HCT116 (cell line): Measurements from ENCODE around the gene MMS19. TPM values are rescaled to one million over a fixed set of nuclear protein-coding genes. Genes with fewer than 3 reads are reported as not detected.

Experiments used
- ATAC-seq: fragments of 200-7000 bp; cut with Tn5 transposase; 2 replicates; pipeline ENCODE4 v1.9.1; 2020; ENCODE audit warnings: mild to moderate bottlenecking, moderate library complexity
- BruUV-seq: library from RNA; stranded (reverse); fragments of 400-500 nt; replicated peaks from 2 replicates; lab custom pipeline; 2021; lab: Mats Ljungman, UMichigan
- CTCF ChIA-PET: fragments of 300-600 bp; sonication (Branson Sonifier 250); formaldehyde crosslinking; loops from one replicate; lab custom pipeline; 2021; ENCODE audit warnings: antibody characterized with exemption; lab: Charles Lee
- POLR2A ChIA-PET: fragments of 300-600, 350-600 bp; sonication (Branson Sonifier 250); formaldehyde crosslinking; loops from one replicate; lab custom pipeline; 2021; ENCODE audit warnings: antibody characterized with exemption; lab: Charles Lee
- RAD21 ChIA-PET, 2 experiments: fragments of 300-600 bp; sonication (Branson Sonifier 250); formaldehyde crosslinking; loops; one replicate each; lab custom pipeline; 2023; ENCODE audit warnings: low total read pairs in 2 of 2; ENCODE audit not compliant: uncharacterized antibody in 2 of 2, unreplicated experiment in 2 of 2, low non-redundant PET in 1 of 2; lab: Charles Lee
- DNase-seq: peaks from one replicate; pipeline ENCODE4 v3.0.0-alpha.2; 2010; ENCODE audit warnings: low read depth, low spot score
- H2AFZ ChIP-seq: fragments of 200-600 bp; shearing (Covaris generic), sonication (generic); 2 replicates; pipeline ENCODE4 v1.6.1; 2017; ENCODE audit warnings: low read depth, mixed run types, mixed read lengths, antibody characterized with exemption, low read length; ENCODE audit not compliant: poor library complexity, severe bottlenecking
- H3K27ac ChIP-seq: 2 replicates; pipeline ENCODE4 v1.5.1; 2012; ENCODE audit warnings: low read depth, low read length
- H3K27me3 ChIP-seq: fragments of 200-600 bp; sonication (generic); 2 replicates; pipeline ENCODE4 v1.6.1; 2016; ENCODE audit warnings: mixed run types, low read length, mixed read lengths; ENCODE audit not compliant: insufficient read depth
- H3K36me3 ChIP-seq, 2 experiments: fragments of 200-500 bp in 1 of 2; fragments of 200-600 bp in 1 of 2; sonication (Bioruptor generic) in 1 of 2; sonication (generic) in 1 of 2; 2 replicates each; pipeline versions ENCODE4 v1.5.1 to v1.6.1; 2014 to 2016; ENCODE audit warnings: low read length in 2 of 2, inconsistent platforms in 1 of 2, mixed read lengths in 1 of 2, mixed run types in 1 of 2; ENCODE audit not compliant: insufficient read depth in 2 of 2, control insufficient read depth in 1 of 2
- H3K4me1 ChIP-seq, 2 experiments: fragments of 200-600 bp in 1 of 2; sonication (generic) in 1 of 2; 2 replicates each; pipeline versions ENCODE4 v1.5.1 to v1.6.1; 2012 to 2017; ENCODE audit warnings: low read length in 2 of 2, inconsistent platforms in 1 of 2, mild to moderate bottlenecking in 1 of 2, mixed read lengths in 1 of 2, mixed run types in 1 of 2, moderate library complexity in 1 of 2; ENCODE audit not compliant: insufficient read depth in 2 of 2, control insufficient read depth in 1 of 2
- H3K4me2 ChIP-seq: fragments of 200-600 bp; sonication (generic); 2 replicates; pipeline ENCODE4 v1.6.1; 2017; ENCODE audit warnings: mixed run types, low read length, mixed read lengths
- H3K4me3 ChIP-seq, 2 experiments: fragments of 200-600 bp in 1 of 2; sonication (generic) in 1 of 2; replicated peaks in 1 of 2; 2 replicates each; pipeline ENCODE4 v1.5.1; 2011 to 2016; ENCODE audit warnings: low read length in 2 of 2, control low read depth in 1 of 2, low read depth in 1 of 2, mild to moderate bottlenecking in 1 of 2, mixed read lengths in 1 of 2, mixed run types in 1 of 2
- H3K79me2 ChIP-seq: fragments of 200-600 bp; sonication (generic); 2 replicates; pipeline ENCODE4 v1.6.1; 2017; ENCODE audit warnings: mild to moderate bottlenecking, mixed run types, low read length, moderate library complexity, mixed read lengths; ENCODE audit not compliant: insufficient read depth
- H3K9ac ChIP-seq: fragments of 200-600 bp; sonication (generic); 2 replicates; pipeline ENCODE4 v1.6.1; 2016; ENCODE audit warnings: low read length, mixed read lengths
- H3K9me2 ChIP-seq: fragments of 200-600 bp; sonication (generic), shearing (Covaris generic); 2 replicates; pipeline ENCODE4 v1.6.1; 2017; ENCODE audit warnings: mixed run types, mild to moderate bottlenecking, moderate library complexity; ENCODE audit not compliant: insufficient read depth
- H3K9me3 ChIP-seq, 2 experiments: fragments of 200-500 bp in 1 of 2; fragments of 200-600 bp in 1 of 2; sonication (Bioruptor generic) in 1 of 2; sonication (generic) in 1 of 2; 2 replicates each; pipeline ENCODE4 v1.6.1; 2014 to 2017; ENCODE audit warnings: low read length in 2 of 2, mixed read lengths in 2 of 2, inconsistent platforms in 1 of 2, low read depth in 1 of 2, mild to moderate bottlenecking in 1 of 2, mixed run types in 1 of 2, moderate library complexity in 1 of 2; ENCODE audit not compliant: control insufficient read depth in 1 of 2, insufficient read depth in 1 of 2
- H4K20me1 ChIP-seq: fragments of 200-600 bp; sonication (generic), shearing (Covaris generic); 2 replicates; pipeline ENCODE4 v1.6.1; 2017; ENCODE audit warnings: mixed run types, mild to moderate bottlenecking, moderate library complexity; ENCODE audit not compliant: insufficient read depth
- CBX3 ChIP-seq: IDR thresholded peaks from 2 replicates; pipeline ENCODE4 v1.6.1; 2012; ENCODE audit warnings: low read depth
- EGR1 ChIP-seq: IDR thresholded peaks from 2 replicates; pipeline ENCODE4 v1.6.1; 2012; ENCODE audit warnings: low read depth
- POLR2A ChIP-seq: IDR thresholded peaks from 2 replicates; pipeline ENCODE4 v1.7.0; 2011; ENCODE audit warnings: borderline replicate concordance; ENCODE audit not compliant: insufficient read depth, insufficient read length; ENCODE audit errors: extremely low read depth
- POLR2AphosphoS5 ChIP-seq: IDR thresholded peaks from 2 replicates; pipeline ENCODE4 v1.6.1; 2011; ENCODE audit warnings: mild to moderate bottlenecking, low read depth, low read length, moderate library complexity
- SIN3A ChIP-seq: IDR thresholded peaks from 2 replicates; pipeline ENCODE4 v1.6.1; 2012; ENCODE audit warnings: low read depth
- SRF ChIP-seq: IDR thresholded peaks from 2 replicates; pipeline ENCODE4 v1.6.1; 2012; ENCODE audit warnings: low read depth
- YY1 ChIP-seq: IDR thresholded peaks from 2 replicates; pipeline ENCODE4 v1.6.1; 2011; ENCODE audit warnings: low read length, low read depth, moderate library complexity, mild to moderate bottlenecking; ENCODE audit not compliant: insufficient replicate concordance; ENCODE audit errors: extremely low read depth
- ZFX ChIP-seq: fragments of 450-650 bp; IDR thresholded peaks from 2 replicates; pipeline ENCODE4 v1.6.1; 2017
- intact Hi-C: fragments of 100-400 bp; cut with micrococcal nuclease; formaldehyde crosslinking; loops from 2 replicates; pipeline ENCODE4 v1.10.0; 2022
- total RNA-seq: library from RNA; stranded (reverse); gene quantifications from one replicate; pipeline ENCODE4 v1.2.1, GENCODE V29; 2021; ENCODE audit not compliant: unreplicated experiment
- TF ChIP-seq, protein P1 (sequence below): IDR thresholded peaks from 2 replicates; pipeline ENCODE4 v1.6.1; 2012
- TF ChIP-seq, protein P2 (sequence below): IDR thresholded peaks from 2 replicates; pipeline ENCODE4 v1.6.1; 2011; ENCODE audit warnings: mild to moderate bottlenecking, low read length, moderate library complexity; ENCODE audit not compliant: insufficient replicate concordance; ENCODE audit errors: extremely low read depth

Gene MMS19
- total RNA-seq, 1 experiment from 2014 or later = 101 TPM

DNA sequence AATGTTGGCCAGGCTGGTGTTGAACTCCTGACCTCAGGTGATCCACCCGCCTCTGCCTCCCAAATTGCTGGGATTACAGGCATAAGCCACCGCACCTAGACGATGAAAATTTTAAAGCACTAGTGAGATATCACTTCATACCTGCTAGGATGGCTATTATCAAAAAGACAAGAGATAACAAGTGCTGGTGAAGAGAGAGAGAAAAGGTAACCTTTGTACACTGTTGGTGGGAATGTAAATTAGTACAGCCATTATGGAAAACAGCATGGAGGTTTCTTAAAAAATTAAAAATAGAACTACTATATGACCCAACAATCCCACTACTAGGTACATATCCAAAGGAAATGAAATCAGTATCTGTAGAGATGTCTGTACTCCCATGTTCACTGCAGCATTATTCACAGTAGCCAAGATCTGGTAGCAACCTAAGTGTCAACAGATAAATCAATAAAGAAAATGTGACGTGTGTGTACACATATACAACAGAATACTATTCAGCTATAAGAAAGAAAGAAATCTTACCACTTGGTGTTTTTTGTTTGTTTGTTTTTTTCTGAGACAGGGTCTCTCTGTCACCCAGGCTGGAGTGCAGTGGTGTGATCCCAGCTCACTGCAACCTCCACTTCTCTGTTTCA, 12.5 kb downstream of the MMS19 start:
- Histone ChIP-seq H2AFZ (no peak overlapping the region), H3K9me2 (no peaks in the 10 kb centered on the region), H3K4me2 (no peak overlapping the region), H3K27ac (no peak overlapping the region), H3K36me3 (peaks cover 6 to 8% of the 10 kb centered on the region in 2 experiments; a peak in 3 of 4 replicates), H3K27me3 (no peaks in the 10 kb centered on the region), H3K9me3 (no peaks in the 10 kb centered on the region), H3K4me1 (no peaks in the 10 kb centered on the region; a peak in 1 of 4 replicates), H3K79me2 (peaks cover 88% of the 10 kb centered on the region), H4K20me1 (peaks cover 2% of the 10 kb centered on the region; the same call in 1 of the 2 replicates), H3K9ac (no peak overlapping the region), H3K4me3 (no peak overlapping the region)
- TF ChIP-seq POLR2A = no peak
- TF ChIP-seq ZFX = no peak
- TF ChIP-seq CBX3 = no peak
- TF ChIP-seq YY1 = no peak
- TF ChIP-seq POLR2AphosphoS5 = no peak
- TF ChIP-seq, protein P1, sequence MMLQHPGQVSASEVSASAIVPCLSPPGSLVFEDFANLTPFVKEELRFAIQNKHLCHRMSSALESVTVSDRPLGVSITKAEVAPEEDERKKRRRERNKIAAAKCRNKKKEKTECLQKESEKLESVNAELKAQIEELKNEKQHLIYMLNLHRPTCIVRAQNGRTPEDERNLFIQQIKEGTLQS = no peak
- TF ChIP-seq EGR1 = no peak
- TF ChIP-seq SIN3A = no peak
- no peak for TF ChIP-seq SRF
- TF ChIP-seq, protein P2, sequence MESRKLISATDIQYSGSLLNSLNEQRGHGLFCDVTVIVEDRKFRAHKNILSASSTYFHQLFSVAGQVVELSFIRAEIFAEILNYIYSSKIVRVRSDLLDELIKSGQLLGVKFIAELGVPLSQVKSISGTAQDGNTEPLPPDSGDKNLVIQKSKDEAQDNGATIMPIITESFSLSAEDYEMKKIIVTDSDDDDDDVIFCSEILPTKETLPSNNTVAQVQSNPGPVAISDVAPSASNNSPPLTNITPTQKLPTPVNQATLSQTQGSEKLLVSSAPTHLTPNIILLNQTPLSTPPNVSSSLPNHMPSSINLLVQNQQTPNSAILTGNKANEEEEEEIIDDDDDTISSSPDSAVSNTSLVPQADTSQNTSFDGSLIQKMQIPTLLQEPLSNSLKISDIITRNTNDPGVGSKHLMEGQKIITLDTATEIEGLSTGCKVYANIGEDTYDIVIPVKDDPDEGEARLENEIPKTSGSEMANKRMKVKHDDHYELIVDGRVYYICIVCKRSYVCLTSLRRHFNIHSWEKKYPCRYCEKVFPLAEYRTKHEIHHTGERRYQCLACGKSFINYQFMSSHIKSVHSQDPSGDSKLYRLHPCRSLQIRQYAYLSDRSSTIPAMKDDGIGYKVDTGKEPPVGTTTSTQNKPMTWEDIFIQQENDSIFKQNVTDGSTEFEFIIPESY = no peak
- BruUV-seq = no TSS peak
- intact Hi-C loops = no loop called here
- no peak for DNase-seq
- ChIA-PET CTCF (no interaction called here), POLR2A (no interaction called here), RAD21 (no interaction called here)
- no peak for ATAC-seq
